GOT3 (cell line): ENCODE measurements around the gene RETREG1.
"Not testable (repeated sequence)": the region's sequence is repeated elsewhere in the genome, so short reads cannot be mapped to it uniquely, and the experiment has no call there.

Experiments
- DNase-seq: peaks from one replicate; lab custom pipeline; 2025; ENCODE audit warnings: mixed read lengths; lab: John Stamatoyannopoulos, UW

RETREG1 gene, protein sequence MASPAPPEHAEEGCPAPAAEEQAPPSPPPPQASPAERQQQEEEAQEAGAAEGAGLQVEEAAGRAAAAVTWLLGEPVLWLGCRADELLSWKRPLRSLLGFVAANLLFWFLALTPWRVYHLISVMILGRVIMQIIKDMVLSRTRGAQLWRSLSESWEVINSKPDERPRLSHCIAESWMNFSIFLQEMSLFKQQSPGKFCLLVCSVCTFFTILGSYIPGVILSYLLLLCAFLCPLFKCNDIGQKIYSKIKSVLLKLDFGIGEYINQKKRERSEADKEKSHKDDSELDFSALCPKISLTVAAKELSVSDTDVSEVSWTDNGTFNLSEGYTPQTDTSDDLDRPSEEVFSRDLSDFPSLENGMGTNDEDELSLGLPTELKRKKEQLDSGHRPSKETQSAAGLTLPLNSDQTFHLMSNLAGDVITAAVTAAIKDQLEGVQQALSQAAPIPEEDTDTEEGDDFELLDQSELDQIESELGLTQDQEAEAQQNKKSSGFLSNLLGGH

DNA sequence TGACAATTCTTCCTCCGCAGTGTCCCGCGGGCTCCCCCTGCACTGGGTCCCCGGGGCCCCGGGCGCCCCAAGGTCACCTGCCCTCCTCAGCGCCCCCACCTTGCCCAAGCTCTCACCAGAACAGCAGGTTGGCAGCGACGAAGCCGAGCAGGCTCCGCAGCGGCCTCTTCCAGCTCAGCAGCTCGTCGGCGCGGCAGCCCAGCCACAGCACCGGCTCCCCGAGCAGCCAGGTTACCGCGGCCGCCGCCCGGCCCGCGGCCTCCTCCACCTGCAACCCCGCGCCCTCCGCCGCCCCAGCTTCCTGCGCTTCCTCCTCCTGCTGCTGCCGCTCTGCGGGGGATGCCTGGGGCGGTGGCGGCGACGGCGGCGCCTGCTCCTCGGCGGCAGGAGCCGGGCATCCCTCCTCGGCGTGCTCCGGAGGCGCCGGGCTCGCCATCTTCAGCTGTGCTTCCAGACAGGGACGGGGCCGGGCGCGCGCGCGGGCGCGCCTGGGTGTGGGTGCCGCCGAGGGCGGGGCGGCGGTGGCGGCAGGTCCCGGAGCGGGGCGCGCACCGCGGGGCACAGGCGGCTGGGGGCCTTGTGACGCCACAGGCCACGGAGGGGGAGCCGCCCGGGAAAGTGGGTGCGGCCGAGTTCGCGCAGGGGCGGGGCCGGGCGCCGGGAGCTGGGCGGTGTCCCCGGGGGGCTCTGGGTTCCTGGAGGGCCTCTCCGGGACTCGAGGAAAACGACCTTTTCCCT is at the start of gene RETREG1:
Gene RETREG1 (minus strand): TSS at position 462 of the 738 bp plus-strand sequence. CDS start 26 bp downstream, at position 436.
- DNase-seq = no peak

DNA sequence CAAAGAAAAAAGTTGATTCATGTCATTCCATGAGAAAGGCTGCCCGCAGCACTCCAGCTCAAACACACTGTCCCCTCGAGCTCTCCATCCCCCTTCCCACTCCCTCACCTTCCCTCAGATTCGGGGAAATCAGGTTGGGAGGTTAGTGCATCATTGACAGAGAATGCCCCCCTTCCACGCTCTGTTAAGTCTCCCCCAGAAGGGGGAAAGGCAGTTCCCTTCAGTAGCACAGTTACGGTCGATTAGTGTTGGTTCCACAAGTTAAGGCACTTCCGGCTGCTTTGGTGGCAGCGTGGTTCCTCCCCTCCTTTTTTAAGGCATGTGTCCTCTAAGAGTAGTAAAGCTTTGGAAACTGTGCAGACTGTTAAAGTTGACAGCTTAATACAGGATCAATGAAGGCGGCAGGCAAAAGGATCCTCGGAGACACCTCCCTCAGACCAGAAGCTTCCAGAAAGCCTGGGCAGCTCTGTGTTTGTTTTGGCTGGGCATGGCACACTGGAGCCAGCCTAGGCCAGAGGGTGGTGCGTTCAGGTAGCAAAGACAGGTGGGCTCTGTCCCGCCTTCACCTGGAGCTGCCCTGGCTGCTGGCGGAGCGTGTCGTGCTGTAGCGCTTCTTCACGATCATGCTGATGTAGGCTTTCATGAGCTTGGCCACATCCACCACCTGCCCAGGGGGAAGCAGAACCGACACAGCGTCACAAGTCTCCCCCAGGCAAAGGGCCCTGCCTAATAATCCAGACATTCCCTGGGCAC is 49.5 kb upstream of the RETREG1 start:
- DNase-seq = no peak

DNA sequence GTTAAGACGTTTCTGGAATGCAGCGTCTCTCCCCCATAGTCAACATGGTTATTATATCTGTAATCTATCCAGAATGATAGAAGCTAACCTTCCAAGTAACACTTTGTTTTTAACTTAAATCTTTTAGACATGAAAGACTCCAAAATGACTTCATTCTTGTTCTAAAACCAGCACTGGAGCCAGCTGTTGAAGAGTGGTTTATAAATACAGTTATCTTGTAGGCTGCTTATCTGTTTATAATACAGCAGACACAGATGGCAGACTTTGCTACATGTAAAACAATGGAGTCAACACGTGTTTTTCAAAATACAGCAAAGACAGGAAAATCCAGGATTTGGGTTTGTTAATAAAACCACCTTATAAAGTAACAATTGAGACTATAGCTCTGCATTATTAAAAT is 48.8 kb upstream of the RETREG1 start:
- DNase-seq = no peak

DNA sequence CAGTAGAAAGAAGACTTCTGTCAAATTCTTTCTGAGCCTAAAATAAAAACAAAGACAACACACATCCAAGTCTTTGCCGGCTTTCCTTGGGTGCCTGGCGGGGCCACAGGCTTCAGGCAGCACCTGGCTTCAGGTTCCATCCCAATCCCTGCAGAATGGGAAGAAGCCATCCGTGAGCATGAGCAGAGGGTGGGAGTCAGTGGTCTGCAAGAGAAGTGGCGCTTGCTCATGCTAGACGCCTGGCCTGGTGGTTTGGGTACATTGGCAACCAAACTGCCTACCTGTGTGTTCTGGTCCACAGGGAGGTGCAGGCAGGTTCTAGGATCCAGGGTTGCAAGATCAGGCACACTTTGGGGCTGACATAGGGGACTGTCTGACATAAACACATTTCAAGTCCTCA is 47.6 kb upstream of the RETREG1 start:
- DNase-seq = no peak

DNA sequence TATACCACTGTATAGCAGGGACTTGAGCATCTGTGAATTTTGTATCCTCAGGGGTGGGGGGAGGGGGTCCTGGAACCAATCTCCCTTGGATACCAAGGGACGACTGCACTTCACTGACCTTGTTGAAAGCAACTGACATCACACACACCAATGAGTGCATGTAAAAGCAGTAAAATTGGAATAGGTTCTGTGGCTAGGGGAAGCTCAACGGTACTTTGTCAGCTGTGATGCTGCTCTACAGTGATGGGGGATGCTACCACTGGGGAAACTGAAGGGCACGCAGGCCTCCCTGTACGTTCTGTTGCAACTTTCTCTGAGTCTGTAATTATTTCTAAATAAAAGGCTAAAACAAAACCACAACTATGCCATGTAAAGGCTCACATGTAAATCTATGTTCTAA is 47.0 kb upstream of the RETREG1 start:
- no peak for DNase-seq

DNA sequence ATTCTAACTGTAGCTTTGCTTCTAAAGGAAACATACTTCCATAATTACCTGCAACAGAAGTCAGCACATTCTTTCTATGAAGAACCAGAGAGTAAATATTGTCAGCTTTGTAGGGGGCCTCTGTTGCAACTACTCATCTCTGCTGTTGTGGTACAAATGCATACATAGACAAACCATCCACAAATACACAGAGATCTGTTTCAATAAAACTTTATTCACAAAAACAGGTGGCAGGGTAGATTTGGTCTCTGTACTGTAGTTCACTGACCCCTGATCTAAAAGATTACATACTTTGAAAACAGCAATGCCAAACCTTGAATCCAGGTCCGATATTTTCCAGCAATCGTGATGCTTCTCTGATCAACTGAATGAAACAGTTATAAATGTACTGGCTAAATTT is 44.9 kb upstream of the RETREG1 start:
- no peak for DNase-seq

DNA sequence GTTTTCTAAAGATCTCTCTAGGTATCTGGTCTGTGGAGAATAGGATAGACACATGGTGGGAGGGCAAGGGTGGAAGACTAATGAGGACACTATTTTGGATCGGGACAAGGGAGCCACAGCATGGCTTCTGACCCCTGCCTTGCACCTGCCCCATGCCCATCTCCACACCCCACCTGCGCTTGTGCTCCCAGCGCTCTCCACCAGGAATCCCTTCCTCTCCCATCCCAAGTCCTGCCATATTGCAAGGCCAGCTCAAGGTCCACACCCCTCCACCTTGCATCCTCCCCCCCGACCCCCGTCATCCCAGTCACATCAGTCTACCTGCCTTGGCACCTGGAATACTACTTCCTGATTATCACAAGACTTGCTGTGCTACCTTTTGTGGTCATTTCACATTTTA is 44.2 kb upstream of the RETREG1 start:
- DNase-seq = no peak

DNA sequence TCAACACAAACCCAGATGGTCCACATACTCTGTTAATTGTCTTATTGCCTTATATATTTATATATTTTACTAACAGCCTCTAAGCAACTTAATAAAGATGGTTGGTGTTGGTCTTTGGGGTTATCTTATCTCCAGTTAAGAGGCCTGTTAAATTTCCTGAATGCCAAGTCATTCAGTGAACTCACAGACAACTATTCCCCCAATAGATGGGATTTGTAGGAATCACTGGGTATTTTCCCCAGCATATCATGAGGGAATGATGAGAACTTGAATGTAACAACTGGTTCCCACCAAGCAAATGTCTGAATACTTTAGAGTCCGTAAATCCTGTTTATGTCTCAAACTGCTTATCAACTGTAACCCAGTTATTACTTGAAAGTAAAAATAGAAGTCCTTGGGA is 42.7 kb upstream of the RETREG1 start:
- no peak for DNase-seq

DNA sequence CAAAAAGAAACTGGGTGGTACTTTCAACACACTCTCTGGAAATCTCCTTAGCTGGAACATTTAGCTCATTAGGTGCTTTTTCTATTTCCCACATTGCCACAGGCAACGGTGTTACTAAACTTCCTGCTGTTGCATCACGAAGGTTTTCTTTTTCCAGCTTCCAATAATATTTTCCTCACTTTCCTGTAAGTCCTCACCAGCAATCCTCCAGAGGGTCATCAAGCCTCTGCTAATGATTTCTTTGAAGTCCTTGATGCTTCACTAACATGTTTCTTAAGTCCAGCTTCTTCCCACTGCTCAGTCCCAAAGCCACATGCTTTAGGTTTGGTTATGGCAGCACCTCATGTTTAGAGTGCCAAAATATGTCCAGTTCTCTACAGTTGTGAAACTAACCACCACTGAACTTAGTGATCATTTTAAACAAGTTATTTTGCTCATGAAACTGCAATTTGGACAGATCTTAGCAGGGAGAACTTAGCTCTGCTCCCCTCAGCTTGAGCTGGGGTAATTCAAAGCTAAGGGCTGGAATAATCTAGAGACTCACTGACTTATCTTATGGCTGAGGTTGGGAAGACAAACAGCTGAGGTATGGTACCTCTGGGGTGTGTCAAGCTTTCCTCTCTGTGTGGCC is 39.9 kb upstream of the RETREG1 start:
- no peak for DNase-seq

DNA sequence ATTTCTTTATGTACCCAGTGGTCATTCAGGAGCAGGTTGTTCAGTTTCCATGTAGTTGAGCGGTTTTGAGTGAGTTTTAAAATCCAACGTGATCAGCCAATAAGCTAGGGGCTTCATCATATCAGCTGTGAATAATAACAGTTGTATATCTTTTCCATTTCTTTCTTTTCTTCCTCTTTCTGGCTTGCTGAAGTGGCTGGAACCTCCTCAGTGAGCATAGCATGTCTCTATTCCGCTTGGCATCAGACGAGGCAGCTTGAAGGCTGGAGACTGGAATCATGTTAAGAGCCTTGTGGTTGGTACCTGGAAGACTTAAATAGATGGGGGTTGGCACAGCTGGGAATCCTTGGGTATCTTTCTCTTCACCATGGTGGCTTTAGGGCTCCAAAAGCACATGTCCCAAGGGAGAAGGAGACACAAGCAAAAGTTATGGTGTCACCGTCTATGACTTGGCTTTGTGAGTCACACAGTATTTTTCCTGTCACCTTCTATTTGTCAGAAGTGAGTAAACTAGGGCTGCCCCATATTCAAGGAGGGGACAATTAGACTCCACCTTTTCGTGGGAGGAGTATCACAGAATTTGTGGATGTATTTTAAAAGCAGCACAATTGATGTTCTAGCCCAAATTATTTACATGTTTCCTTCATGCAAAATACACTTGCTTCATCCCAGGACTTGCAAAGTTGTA is 38.0 kb upstream of the RETREG1 start:
- no peak for DNase-seq

DNA sequence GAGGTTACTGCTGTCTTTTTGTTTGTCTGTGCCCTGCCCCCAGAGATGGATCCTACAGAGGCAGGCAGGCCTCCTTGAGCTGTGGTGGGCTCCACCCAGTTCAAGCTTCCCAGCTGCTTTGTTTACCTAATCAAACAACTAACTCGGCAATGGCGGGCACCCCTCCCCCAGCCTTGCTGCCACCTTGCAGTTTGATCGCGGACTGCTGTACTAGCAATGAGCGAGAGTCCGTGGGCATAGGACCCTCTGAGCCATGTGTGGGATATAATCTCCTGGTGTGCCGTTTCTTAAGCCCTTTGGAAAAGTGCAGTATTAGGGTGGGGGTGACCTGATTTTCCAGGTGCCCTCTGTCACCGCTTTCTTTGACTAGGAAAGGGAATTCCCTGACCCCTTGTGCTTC is 31.9 kb upstream of the RETREG1 start:
- DNase-seq = not testable (repeated sequence)

DNA sequence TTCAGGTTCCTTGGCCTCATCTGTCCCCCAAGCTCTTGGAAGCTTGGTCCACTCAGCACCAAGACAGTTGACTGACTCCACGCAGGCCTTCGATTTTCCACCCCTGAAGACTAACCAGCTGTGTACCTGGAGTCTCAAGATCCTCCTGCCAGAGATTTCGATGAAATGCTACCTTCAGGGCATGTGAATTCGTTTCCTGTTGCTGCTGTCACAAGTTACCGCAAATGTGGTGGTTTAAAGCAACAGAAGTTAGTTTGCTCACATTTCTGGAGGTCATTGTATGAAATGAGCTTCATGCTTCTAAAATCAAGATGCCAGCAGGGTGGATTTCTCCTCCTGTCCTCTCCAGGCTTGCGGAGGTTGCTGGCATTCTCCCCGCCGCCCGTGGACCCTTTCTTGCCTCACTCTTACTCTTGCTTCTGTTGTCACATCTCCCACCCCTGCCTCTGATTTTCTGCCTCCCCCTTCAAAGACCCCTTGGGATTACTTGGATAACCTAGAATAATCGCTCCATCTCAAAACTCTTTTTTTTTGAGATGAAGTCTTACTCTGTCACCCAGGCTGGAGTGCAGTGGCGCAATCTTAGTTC is 27.6 kb upstream of the RETREG1 start:
- no peak for DNase-seq

DNA sequence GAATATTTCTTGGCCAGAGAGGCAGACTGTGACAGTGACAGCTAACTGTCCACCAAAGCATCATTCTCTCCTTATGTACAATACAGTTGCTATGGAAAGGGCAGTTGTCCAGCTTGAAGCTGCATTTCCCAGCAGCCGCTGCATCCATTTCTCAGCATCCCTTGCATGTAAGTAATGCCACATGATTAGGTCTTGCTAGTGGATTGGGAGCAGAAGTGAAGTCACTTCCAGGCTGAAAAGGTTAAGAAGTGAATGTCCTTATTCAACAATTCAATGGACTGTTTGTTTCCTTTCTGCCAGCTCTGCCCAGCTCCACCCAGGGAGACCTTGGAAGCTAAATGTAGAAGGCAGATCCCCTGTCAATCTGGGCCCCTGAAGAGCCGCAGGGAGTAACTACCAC is 26.1 kb upstream of the RETREG1 start:
- DNase-seq = no peak

DNA sequence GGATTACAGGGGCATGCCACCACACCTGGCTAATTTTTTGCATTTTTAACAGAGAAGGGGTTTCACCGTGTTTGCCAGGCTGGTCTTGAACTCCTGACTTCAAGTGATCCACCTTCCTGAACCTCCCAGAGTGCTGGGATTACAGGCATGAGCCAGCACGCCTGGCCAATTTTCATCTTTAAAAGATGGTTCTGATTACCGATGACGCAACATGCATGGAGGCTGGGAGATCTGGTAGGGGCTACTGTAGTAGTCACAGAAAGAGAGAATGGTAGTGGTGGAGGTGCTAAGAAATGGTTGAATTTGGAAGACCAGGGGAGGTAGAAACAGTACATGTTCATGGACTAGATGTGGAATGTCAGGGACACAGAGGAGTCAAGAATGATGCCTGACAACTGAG is 22.4 kb upstream of the RETREG1 start:
- no peak for DNase-seq

DNA sequence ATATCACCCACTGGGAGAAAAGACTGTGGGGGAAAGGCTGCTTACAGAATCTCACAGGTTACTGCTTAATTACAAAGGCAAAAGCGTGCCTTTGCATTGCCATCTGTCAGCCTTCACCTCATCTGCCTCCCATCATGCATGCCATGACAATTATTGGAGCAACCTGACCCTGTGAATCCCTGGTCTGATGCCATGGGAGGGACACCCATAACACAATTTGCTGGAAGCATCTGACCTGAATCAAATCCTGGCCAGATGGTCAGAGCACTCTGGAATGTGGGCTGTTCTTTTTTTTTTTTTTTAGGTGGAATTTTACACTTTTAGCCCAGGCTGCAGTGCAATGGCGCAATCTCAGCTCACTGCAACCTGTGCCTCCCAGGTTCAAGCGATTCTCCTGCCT is 11.6 kb upstream of the RETREG1 start:
- no peak for DNase-seq

DNA sequence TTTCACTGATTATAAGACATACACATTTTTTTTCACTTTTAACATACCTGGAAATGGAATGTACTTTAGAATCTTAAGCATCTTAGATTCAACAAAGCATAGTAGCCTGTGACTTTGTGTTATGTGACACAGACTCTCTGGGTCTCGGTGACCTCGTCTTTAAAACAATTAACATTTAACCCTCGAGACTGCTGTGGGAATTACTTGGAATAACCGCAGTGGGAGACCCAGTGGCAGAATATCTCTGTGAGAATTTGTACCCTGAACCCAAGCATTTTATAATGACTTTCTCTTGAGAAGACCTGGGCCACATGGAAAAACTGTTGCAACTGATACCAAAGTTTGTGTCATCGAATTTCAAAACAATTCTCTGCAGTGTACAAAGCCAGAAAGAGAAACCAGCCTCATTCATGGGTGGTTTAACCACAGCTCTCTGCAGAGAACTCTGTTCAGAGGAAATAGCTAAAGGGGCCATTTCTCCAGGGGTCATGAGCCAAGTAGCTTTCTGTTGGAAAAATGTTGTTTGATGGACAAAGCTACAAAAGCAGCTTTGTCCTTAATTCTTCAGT is 10.0 kb upstream of the RETREG1 start:
- no peak for DNase-seq

DNA sequence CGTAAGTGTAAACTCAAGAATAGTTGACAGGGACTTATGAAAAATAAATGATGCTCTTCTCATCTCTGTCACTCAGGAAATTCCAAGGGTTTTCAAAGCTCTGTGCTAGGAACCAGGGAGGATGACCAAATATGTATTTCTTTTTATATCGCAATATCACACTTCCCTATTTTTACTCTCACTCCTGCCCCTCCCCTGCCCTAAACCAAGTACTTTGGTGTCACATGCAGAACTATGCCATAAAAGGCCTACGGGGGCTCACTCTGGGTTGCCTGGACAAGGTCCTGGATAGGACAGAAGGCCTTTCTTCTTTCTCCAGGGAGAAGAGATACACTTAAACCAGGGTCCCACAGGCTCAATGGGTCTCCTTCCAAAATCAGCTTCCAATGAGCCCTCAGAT is 8.3 kb upstream of the RETREG1 start:
- no peak for DNase-seq

DNA sequence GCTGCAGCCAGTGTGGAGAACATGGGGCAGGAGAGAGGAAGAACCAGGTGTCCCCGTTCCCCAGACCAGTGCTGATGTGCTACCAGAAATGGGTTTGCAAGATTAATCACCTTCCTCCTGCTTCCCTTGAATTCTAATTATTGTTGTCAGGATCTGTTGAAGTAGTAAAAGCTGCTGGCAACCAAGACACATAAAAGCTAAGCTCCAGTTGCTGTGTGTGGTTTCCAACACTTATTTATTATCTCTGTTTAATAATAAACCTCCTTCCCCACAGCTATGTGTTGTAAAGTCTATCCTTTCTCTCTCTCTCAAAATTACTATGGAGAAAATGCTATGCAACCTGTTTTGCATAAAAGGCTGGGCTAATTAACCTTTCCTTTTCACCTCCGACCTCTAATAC is 2.3 kb upstream of the RETREG1 start:
- DNase-seq = no peak

DNA sequence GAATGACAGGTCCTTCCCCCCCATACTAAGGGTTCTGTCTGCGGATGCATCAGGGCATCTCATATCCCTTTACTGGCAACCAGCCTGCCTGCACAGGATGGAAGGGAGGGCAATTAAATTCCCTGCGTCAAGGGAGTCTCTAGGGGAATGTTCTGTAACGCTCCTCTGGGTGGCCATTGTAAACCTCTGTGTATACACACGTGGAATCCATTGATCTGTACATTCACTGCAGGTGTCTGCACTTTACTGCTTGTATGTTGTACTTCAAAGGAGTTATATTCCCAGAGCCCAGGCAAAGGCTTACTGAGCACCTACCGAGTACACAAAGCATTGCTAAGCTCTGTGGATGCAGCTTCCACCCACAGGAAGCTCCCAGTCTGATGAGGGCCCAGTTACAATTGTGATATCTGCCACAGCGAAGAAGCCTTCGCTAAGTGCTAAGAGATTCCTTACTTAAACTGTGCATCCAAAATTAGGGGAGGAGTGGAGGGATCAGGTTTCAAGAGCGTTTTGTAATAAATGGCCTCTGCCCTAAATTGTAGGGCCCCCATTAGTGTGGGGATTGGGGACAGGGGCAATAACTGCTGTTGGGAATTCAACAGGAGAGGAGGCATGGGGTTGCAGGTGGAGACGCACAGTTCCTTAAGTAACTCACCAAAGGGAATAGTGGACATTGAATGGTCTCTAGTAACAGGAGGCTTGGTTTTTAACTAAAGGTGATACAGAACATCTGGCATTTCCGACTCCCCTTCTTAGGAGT is 1.5 kb upstream of the RETREG1 start:
- no peak for DNase-seq
